H9 (cell line): Measurements from ENCODE around the gene NFIX. TPM values are rescaled to one million over a fixed set of nuclear protein-coding genes. Genes with fewer than 3 reads are reported as not detected.

Experiments
- DNase-seq: peaks from one replicate; pipeline ENCODE4 v3.0.0-alpha.2; 2017
- H2AFZ ChIP-seq: one replicate; pipeline ENCODE4 v1.6.1; 2013; ENCODE audit warnings: mild to moderate bottlenecking, low read length, control low read depth, moderate library complexity
- H2AK5ac ChIP-seq: 2 replicates; pipeline ENCODE4 v1.6.1; 2013; ENCODE audit warnings: low read length, control low read depth, mixed read lengths; ENCODE audit not compliant: insufficient read length
- H2BK120ac ChIP-seq: one replicate; pipeline ENCODE4 v1.6.1; 2013; ENCODE audit warnings: low read depth, mild to moderate bottlenecking, low read length, control low read depth, inconsistent platforms; ENCODE audit not compliant: poor library complexity, severe bottlenecking
- H2BK12ac ChIP-seq: 2 replicates; pipeline ENCODE4 v1.6.1; 2013; ENCODE audit warnings: low read length, control low read depth, mixed read lengths, low read depth; ENCODE audit not compliant: insufficient read length
- H2BK15ac ChIP-seq: 2 replicates; pipeline ENCODE4 v1.6.1; 2013; ENCODE audit warnings: low read depth, low read length, control low read depth
- H2BK20ac ChIP-seq: one replicate; pipeline ENCODE4 v1.6.1; 2013; ENCODE audit warnings: low read depth, mild to moderate bottlenecking, low read length, control low read depth, inconsistent platforms; ENCODE audit not compliant: poor library complexity, severe bottlenecking
- H2BK5ac ChIP-seq: 2 replicates; pipeline ENCODE4 v1.6.1; 2013; ENCODE audit warnings: low read length, control low read depth, mixed read lengths; ENCODE audit not compliant: insufficient read length
- H3K14ac ChIP-seq: 2 replicates; pipeline ENCODE4 v1.6.1; 2013; ENCODE audit warnings: low read length, control low read depth; ENCODE audit not compliant: insufficient read depth
- H3K18ac ChIP-seq: 2 replicates; pipeline ENCODE4 v1.6.1; 2013; ENCODE audit warnings: low read depth, mild to moderate bottlenecking, mixed read lengths, low read length, control low read depth; ENCODE audit not compliant: insufficient read length
- H3K23ac ChIP-seq: 2 replicates; pipeline ENCODE4 v1.6.1; 2013; ENCODE audit warnings: low read length, control low read depth, mixed read lengths, low read depth; ENCODE audit not compliant: insufficient read length
- H3K23me2 ChIP-seq: 2 replicates; pipeline ENCODE4 v1.6.1; 2013; ENCODE audit warnings: low read depth, mild to moderate bottlenecking, mixed read lengths, low read length, control low read depth; ENCODE audit not compliant: insufficient read length, poor library complexity, severe bottlenecking
- H3K27ac ChIP-seq: 2 replicates; pipeline ENCODE4 v1.5.1; 2013; ENCODE audit warnings: low read length, control low read depth, mixed read lengths, low read depth; ENCODE audit not compliant: insufficient read length
- H3K27me3 ChIP-seq: 2 replicates; pipeline ENCODE4 v1.6.1; 2013; ENCODE audit warnings: low read length, control low read depth, inconsistent platforms; ENCODE audit not compliant: insufficient read depth
- H3K4ac ChIP-seq: 2 replicates; pipeline ENCODE4 v1.6.1; 2013; ENCODE audit warnings: low read depth, mild to moderate bottlenecking, control low read depth, inconsistent platforms, low read length, moderate library complexity
- H3K4me1 ChIP-seq: 2 replicates; pipeline ENCODE4 v1.6.1; 2013; ENCODE audit warnings: low read length, control low read depth, inconsistent platforms; ENCODE audit not compliant: insufficient read depth
- H3K4me2 ChIP-seq: 2 replicates; pipeline ENCODE4 v1.6.1; 2013; ENCODE audit warnings: low read length, control low read depth, mixed read lengths; ENCODE audit not compliant: insufficient read length, insufficient read depth
- H3K56ac ChIP-seq: 2 replicates; pipeline ENCODE4 v1.6.1; 2013; ENCODE audit warnings: low read depth, mild to moderate bottlenecking, mixed read lengths, low read length, control low read depth; ENCODE audit not compliant: insufficient read length
- H3K79me1 ChIP-seq: 2 replicates; pipeline ENCODE4 v1.6.1; 2013; ENCODE audit warnings: low read depth, mild to moderate bottlenecking, moderate library complexity, low read length, control low read depth, inconsistent platforms; ENCODE audit not compliant: insufficient read depth, poor library complexity, severe bottlenecking
- H3K79me2 ChIP-seq: 2 replicates; pipeline ENCODE4 v1.6.1; 2013; ENCODE audit warnings: low read length, control low read depth, inconsistent platforms; ENCODE audit not compliant: insufficient read depth
- H3K9ac ChIP-seq: 2 replicates; pipeline ENCODE4 v1.6.1; 2013; ENCODE audit warnings: low read length, control low read depth, mixed read lengths; ENCODE audit not compliant: insufficient read length; ENCODE audit errors: extremely low read depth
- H3K9me3 ChIP-seq: one replicate; pipeline ENCODE4 v1.6.1; 2013; ENCODE audit warnings: low read depth, low read length, inconsistent platforms; ENCODE audit not compliant: control insufficient read depth
- H3T11ph ChIP-seq: one replicate; pipeline ENCODE4 v1.6.1; 2013; ENCODE audit warnings: mild to moderate bottlenecking, low read length, control low read depth, inconsistent platforms
- H4K20me1 ChIP-seq: one replicate; pipeline ENCODE4 v1.6.1; 2013; ENCODE audit not compliant: control insufficient read depth, insufficient read length, insufficient read depth
- H4K5ac ChIP-seq: 2 replicates; pipeline ENCODE4 v1.6.1; 2013; ENCODE audit warnings: low read depth, mild to moderate bottlenecking, mixed read lengths, low read length, control low read depth; ENCODE audit not compliant: insufficient read length
- H4K8ac ChIP-seq: replicated peaks from 2 replicates; pipeline ENCODE4 v1.6.1; 2013; ENCODE audit warnings: low read length, control low read depth, mixed read lengths, low read depth; ENCODE audit not compliant: insufficient read length
- H4K91ac ChIP-seq: 2 replicates; pipeline ENCODE4 v1.6.1; 2013; ENCODE audit warnings: low read depth, mild to moderate bottlenecking, moderate library complexity, mixed read lengths, low read length, control low read depth; ENCODE audit not compliant: insufficient read length
- H3K27ac Mint-ChIP-seq, 3 experiments: 2 replicates in 2 of 3; 3 replicates in 1 of 3; pipeline ENCODE4 v1.8.0; 2020 to 2021; ENCODE audit warnings: mixed read lengths in 3 of 3, mild to moderate bottlenecking in 1 of 3, moderate library complexity in 1 of 3
- H3K27me3 Mint-ChIP-seq: 2 replicates; pipeline ENCODE4 v1.8.0; 2021; ENCODE audit warnings: low read depth, mild to moderate bottlenecking, moderate library complexity, mixed read lengths
- H3K36me3 Mint-ChIP-seq, 3 experiments: 2 replicates in 2 of 3; 3 replicates in 1 of 3; pipeline ENCODE4 v1.8.0; 2020 to 2021; ENCODE audit warnings: low read depth in 3 of 3, mixed read lengths in 3 of 3; ENCODE audit not compliant: insufficient read depth in 1 of 3
- H3K4me1 Mint-ChIP-seq, 2 experiments: 2 replicates each; pipeline ENCODE4 v1.8.0; 2020; ENCODE audit warnings: mixed read lengths in 2 of 2
- H3K4me3 Mint-ChIP-seq, 2 experiments: 2 replicates in 1 of 2; 3 replicates in 1 of 2; pipeline ENCODE4 v1.8.0; 2020 to 2021; ENCODE audit warnings: mild to moderate bottlenecking in 2 of 2, mixed read lengths in 2 of 2, moderate library complexity in 1 of 2
- H3K9me3 Mint-ChIP-seq, 2 experiments: 2 replicates in 1 of 2; 3 replicates in 1 of 2; pipeline ENCODE4 v1.8.0; 2020; ENCODE audit warnings: mild to moderate bottlenecking in 2 of 2, mixed read lengths in 2 of 2, moderate library complexity in 1 of 2
- CTCF ChIP-seq: fragments of 200-600 bp; sonication (generic); conservative IDR thresholded peaks from 3 replicates; pipeline ENCODE4 v1.8.0; 2021; ENCODE audit warnings: antibody characterized with exemption, mild to moderate bottlenecking
- WGBS: extraction: QIAGEN DNeasy Blood & Tissue Kit; methylation state at CpG from one replicate; pipeline ENCODE4 v1.1.7; 2013; ENCODE audit warnings: missing lambda C conversion rate, low lambda C conversion rate, mixed read lengths; ENCODE audit not compliant: insufficient read length; ENCODE audit errors: extremely low coverage; 5-methylcytosine and 5-hydroxymethylcytosine counted together
- total RNA-seq: library from RNA; stranded (reverse); gene quantifications from 2 replicates; pipeline ENCODE4 v1.2.1, GENCODE V29; 2021

Gene NFIX
- total RNA-seq, 1 experiment from 2014 or later = 0.31 TPM

GRCh38 chr19:13010992-13011652 lies 15.8 kb downstream of the NFIX start:
- no peak for TF ChIP-seq CTCF
- DNase-seq = no peak
- no peak overlapping the region for H3K14ac ChIP-seq
- H3K79me2 ChIP-seq = no peaks in the 10 kb centered on the region
- no peak overlapping the region for H3K56ac ChIP-seq
- peaks cover 85% of the 10 kb centered on the region for H3K27me3 ChIP-seq
- no peak overlapping the region for H2BK5ac ChIP-seq
- H2AFZ ChIP-seq = no peak overlapping the region
- H4K91ac ChIP-seq = no peak overlapping the region
- peaks cover 5% of the 10 kb centered on the region for H3K23me2 ChIP-seq
- no peak overlapping the region for H3K27ac Mint-ChIP-seq
- H3K4me1 Mint-ChIP-seq = peaks cover 12 to 53% of the 10 kb centered on the region in 2 experiments
- H2BK12ac ChIP-seq = no peak overlapping the region
- H3K4ac ChIP-seq = no peak overlapping the region
- H3K4me3 Mint-ChIP-seq = peak overlapping the region in 1 of 2 experiments; percentile 66; a peak in 3 of 5 replicates
- WGBS = no CpG with 5 or more reads among the region's 39 CpGs
- H3K9ac ChIP-seq = no peak overlapping the region
- H2BK15ac ChIP-seq = no peak overlapping the region
- no peaks in the 10 kb centered on the region for H3K36me3 Mint-ChIP-seq
- H4K8ac ChIP-seq = no peak overlapping the region
- H4K5ac ChIP-seq = no peak overlapping the region
- H3K9me3 ChIP-seq = no peaks in the 10 kb centered on the region
- no peak overlapping the region for H2AK5ac ChIP-seq
- H3K9me3 Mint-ChIP-seq = peaks cover 4 to 11% of the 10 kb centered on the region in 2 experiments
- H3K27me3 Mint-ChIP-seq = peaks cover 100% of the 10 kb centered on the region
- peaks cover under 1% of the 10 kb centered on the region; the same call in 1 of the 2 replicates for H3K4me1 ChIP-seq
- no peak overlapping the region for H3K18ac ChIP-seq
- H2BK120ac ChIP-seq = no peak overlapping the region
- H3K27ac ChIP-seq = no peak overlapping the region
- H4K20me1 ChIP-seq = peaks cover 2% of the 10 kb centered on the region
- peak overlapping the region; percentile 41 for H3K4me2 ChIP-seq
- H3K23ac ChIP-seq = no peak overlapping the region
- no peaks in the 10 kb centered on the region for H3K79me1 ChIP-seq
- no peak overlapping the region for H2BK20ac ChIP-seq
- no peak overlapping the region for H3T11ph ChIP-seq
